Spleen (tissue), 11 donors: Measurements from ENCODE around the gene MPZL1. TPM values are rescaled to one million over a fixed set of nuclear protein-coding genes. Genes with fewer than 3 reads are reported as not detected.

Experiments used
- DNase-seq: peaks from one replicate; pipeline ENCODE4 v3.0.0-alpha.2; 2020
- H3K27ac ChIP-seq, 8 donors: fragments of 200-600 bp; sonication (generic) in 7 of 8; 1 replicate in 4 of 8; 2 replicates in 4 of 8; pipeline versions ENCODE4 v1.5.0 to v1.8.0; 2016 to 2021; ENCODE audit warnings: inconsistent platforms in 4 of 8, mild to moderate bottlenecking in 4 of 8, moderate library complexity in 1 of 8
- H3K27me3 ChIP-seq, 7 donors: fragments of 200-600 bp; sonication (generic) in 6 of 7; replicated peaks in 1 of 7; 1 replicate in 4 of 7; 2 replicates in 3 of 7; pipeline versions ENCODE4 v1.5.0 to v1.8.0; 2016 to 2021; ENCODE audit warnings: inconsistent platforms in 3 of 7, mild to moderate bottlenecking in 1 of 7
- H3K36me3 ChIP-seq, 6 donors: fragments of 200-600 bp; sonication (generic) in 5 of 6; 1 replicate in 4 of 6; 2 replicates in 2 of 6; pipeline versions ENCODE4 v1.5.0 to v1.8.0; 2016 to 2021; ENCODE audit warnings: inconsistent platforms in 2 of 6
- H3K4me1 ChIP-seq, 6 donors: fragments of 200-600 bp; sonication (generic) in 5 of 6; 1 replicate in 3 of 6; 2 replicates in 3 of 6; pipeline versions ENCODE4 v1.5.0 to v1.8.0; 2016 to 2021; ENCODE audit warnings: inconsistent platforms in 3 of 6
- H3K4me3 ChIP-seq, 8 donors: fragments of 200-600 bp; sonication (generic) in 7 of 8; 1 replicate in 4 of 8; 2 replicates in 4 of 8; pipeline versions ENCODE4 v1.5.0 to v1.8.0; 2016 to 2021; ENCODE audit warnings: inconsistent platforms in 4 of 8, mild to moderate bottlenecking in 4 of 8, moderate library complexity in 2 of 8
- H3K9me3 ChIP-seq, 8 donors: fragments of 200-600 bp; sonication (generic) in 7 of 8; 1 replicate in 4 of 8; 2 replicates in 4 of 8; pipeline versions ENCODE4 v1.5.0 to v1.8.0; 2016 to 2021; ENCODE audit warnings: inconsistent platforms in 4 of 8
- POLR2A ChIP-seq, 3 donors: fragments of 450-650 bp; IDR thresholded peaks; one replicate each; pipeline ENCODE4 v1.5.1; 2017; ENCODE audit warnings: antibody characterized with exemption in 3 of 3, mild to moderate bottlenecking in 1 of 3
- POLR2AphosphoS5 ChIP-seq, 3 donors: sonication (generic); formaldehyde crosslinking; IDR thresholded peaks; one replicate each; pipeline ENCODE4 v1.5.1; 2017; ENCODE audit warnings: antibody characterized with exemption in 3 of 3
- WGBS, 5 donors: extraction: QIAGEN DNeasy Blood & Tissue Kit in 3 of 5; methylation state at CpG; one replicate each; pipeline versions ENCODE4 v1.1.5 to v1.1.7; 2013 to 2018; 5-methylcytosine and 5-hydroxymethylcytosine counted together
- intact Hi-C: fragments of 100-400 bp; cut with DNase I; formaldehyde crosslinking; loops from one replicate; pipeline ENCODE4 v1.15.0; 2023; ENCODE audit warnings: low total_unique reads
- polyA plus RNA-seq, 3 donors: library from polyadenylated mRNA; stranded (reverse); fragments of 200-250 nt; gene quantifications; one replicate each; pipeline ENCODE4 v1.2.1, GENCODE V29; 2013
- total RNA-seq, 7 donors: library from RNA; depleted of rRNA in 3 of 7; stranded (reverse); fragments of >200 nt in 3 of 7; fragmentation: NEBNext Ultra II Directional in 4 of 7; extraction: Animal tissue kit (Norgen Biotek cat#: 25700) in 4 of 7; gene quantifications; one replicate each; pipeline versions ENCODE4 v1.1.0 to v1.2.1, GENCODE V29; 2016 to 2021
- TF ChIP-seq, protein P1 (sequence below), 11 experiments: fragments of 200-600 bp in 7 of 11; fragments of 450-650 bp in 4 of 11; sonication (generic) in 4 of 11; IDR thresholded peaks in 8 of 11; conservative IDR thresholded peaks in 3 of 11; 1 replicate in 7 of 11; 2 replicates in 4 of 11; pipeline versions ENCODE4 v1.4.0 to v1.8.0; 2016 to 2021; ENCODE audit warnings: antibody characterized with exemption in 11 of 11, inconsistent platforms in 4 of 11, mild to moderate bottlenecking in 1 of 11
- donor health status: healthy with polysubstance abuse.
- donor health status: DM: no; HTN: no; CAD: no; lungs with moderate emphysema.
- donor health status: DM: no; HTN: no; CAD: no.
- donor health status: Bipolar disorder and iron deficiency.
- donor health status: healthy.
- donor health status: DM: no; HTN: no; CAD: no.
- donor health status: DM: yes; HTN: yes; CAD: no.

MPZL1 gene
- total and polyA plus RNA-seq, 10 donors: 12.0 to 65.8 (median 47.3) TPM

DNA sequence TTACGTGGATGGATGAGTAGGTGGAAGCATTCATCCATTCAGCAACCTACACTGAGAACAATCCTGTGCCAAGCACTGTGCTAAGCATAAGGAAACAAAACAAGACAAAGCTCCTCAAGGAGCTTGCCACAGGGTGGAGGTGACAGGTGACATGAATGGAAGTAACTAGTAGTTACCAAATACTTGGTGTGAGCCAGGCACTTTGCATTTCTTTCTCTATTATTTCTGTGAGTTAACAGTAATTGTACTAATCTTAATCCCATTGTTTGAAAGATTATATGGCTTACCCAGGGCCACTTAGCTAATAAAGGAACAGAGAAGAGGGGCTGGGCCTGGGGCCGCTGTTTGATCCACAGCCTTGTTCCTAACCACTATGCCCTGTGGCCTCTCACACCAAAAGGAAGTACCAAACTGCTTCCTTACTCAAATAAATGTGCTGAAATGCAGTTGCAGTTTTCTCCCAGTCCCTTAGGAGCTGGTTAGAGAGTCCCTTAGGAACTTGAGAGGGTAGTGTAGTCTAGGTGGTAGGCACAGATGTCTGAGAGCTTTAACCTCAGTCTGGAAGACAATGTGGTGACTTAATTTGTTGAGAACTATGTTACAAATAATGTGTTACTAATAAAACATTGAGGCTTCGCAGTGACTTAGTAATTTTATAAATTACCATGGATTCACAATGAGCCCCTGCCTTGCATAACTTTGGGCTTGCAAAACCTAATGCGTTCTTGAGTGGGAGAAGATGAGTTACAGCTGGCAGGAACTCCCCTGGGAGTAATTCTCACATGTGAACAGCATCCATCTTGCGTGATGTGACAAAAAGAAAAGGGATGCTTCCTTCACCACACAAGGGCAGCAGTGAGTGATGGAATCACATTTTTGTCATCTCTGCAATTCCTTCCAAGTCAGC lies 69.8 kb downstream of the MPZL1 start:
- TF ChIP-seq POLR2AphosphoS5 (IDR thresholded peaks at IDR 0.05) (peak in 1 of 3 donors; percentile 33), POLR2A (IDR thresholded peaks at IDR 0.05) (no peak)
- TF ChIP-seq, protein P1, sequence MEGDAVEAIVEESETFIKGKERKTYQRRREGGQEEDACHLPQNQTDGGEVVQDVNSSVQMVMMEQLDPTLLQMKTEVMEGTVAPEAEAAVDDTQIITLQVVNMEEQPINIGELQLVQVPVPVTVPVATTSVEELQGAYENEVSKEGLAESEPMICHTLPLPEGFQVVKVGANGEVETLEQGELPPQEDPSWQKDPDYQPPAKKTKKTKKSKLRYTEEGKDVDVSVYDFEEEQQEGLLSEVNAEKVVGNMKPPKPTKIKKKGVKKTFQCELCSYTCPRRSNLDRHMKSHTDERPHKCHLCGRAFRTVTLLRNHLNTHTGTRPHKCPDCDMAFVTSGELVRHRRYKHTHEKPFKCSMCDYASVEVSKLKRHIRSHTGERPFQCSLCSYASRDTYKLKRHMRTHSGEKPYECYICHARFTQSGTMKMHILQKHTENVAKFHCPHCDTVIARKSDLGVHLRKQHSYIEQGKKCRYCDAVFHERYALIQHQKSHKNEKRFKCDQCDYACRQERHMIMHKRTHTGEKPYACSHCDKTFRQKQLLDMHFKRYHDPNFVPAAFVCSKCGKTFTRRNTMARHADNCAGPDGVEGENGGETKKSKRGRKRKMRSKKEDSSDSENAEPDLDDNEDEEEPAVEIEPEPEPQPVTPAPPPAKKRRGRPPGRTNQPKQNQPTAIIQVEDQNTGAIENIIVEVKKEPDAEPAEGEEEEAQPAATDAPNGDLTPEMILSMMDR (IDR thresholded peaks at IDR 0.05 in 8 of 11, conservative IDR thresholded peaks at IDR 0.05 in 3 of 11): no peak
- WGBS, 5 donors: 40 to 64% (median 57%) methylated on average over 5 of the region's 5 CpGs
- Histone ChIP-seq H3K4me1 (peaks cover 0 to 25% (median 4%) of the 10 kb centered on the region in 6 donors), H3K9me3 (no peaks in the 10 kb centered on the region), H3K27ac (peak overlapping the region in 6 of 8 donors; percentile 0 to 57 (median 24)), H3K27me3 (no peaks in the 10 kb centered on the region), H3K4me3 (no peak overlapping the region), H3K36me3 (peaks cover 0 to 47% (median 10%) of the 10 kb centered on the region in 6 donors)
- intact Hi-C loops: no loop called here
- DNase-seq: no peak

DNA sequence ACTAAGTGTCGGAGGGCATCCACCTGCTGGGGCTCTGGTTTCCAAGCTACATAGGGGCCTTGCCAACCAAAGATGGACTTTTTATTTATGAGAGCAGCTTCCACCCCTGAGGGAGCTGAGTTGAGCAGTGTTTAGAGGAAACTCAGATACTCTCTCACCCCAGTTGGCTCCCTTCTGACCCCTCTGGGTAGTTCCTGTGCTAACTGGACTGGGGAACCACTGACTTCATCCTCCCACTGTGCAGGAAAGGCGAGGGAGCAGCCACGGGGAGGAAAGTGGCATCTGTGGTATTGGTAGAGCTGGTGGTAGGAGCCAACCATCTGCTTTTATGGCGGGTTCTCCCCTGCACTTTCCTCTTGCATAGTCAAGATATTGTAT lies 70.4 kb downstream of the MPZL1 start:
- intact Hi-C loops: no loop called here
- Histone ChIP-seq H3K36me3 (peaks cover 0 to 41% (median 10%) of the 10 kb centered on the region in 6 donors), H3K27me3 (no peaks in the 10 kb centered on the region), H3K27ac (peak overlapping the region in 4 of 8 donors; percentile 0 to 36 (median 26)), H3K9me3 (no peaks in the 10 kb centered on the region), H3K4me1 (peaks cover 0 to 29% (median 4%) of the 10 kb centered on the region in 6 donors), H3K4me3 (no peak overlapping the region)
- TF ChIP-seq, protein P1 (IDR thresholded peaks at IDR 0.05 in 8 of 11, conservative IDR thresholded peaks at IDR 0.05 in 3 of 11): no peak
- TF ChIP-seq POLR2A (IDR thresholded peaks at IDR 0.05) (no peak), POLR2AphosphoS5 (IDR thresholded peaks at IDR 0.05) (no peak)
- no peak for DNase-seq
- 76 to 90% (median 84%) methylated on average over 4 of the region's 4 CpGs for WGBS, 5 donors

DNA sequence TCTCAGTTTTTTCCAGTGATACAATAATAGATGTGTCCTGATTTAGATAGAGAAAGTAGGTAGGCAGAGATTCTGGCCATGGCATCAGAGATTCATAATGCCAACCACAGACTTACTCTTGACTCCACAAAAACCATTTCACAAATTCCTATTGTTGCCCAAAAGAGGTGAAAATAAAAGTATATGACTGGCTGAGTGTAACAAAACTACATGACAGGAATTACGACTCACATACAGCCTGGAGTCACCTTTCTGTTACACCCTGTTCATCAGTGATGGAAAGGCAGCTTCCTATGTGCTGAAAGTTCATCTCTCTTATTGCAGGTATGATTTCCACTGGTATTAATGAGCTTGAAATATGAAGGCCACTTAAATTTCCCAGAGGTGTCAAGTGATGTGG lies 72.3 kb downstream of the MPZL1 start:
- Histone ChIP-seq H3K4me1 (peaks cover 0 to 34% (median 4%) of the 10 kb centered on the region in 6 donors), H3K27me3 (no peaks in the 10 kb centered on the region), H3K4me3 (no peak overlapping the region), H3K27ac (no peak overlapping the region), H3K9me3 (no peaks in the 10 kb centered on the region), H3K36me3 (peaks cover 0 to 22% (median 0%) of the 10 kb centered on the region in 6 donors)
- no peak for TF ChIP-seq POLR2A (IDR thresholded peaks at IDR 0.05)
- TF ChIP-seq, protein P1 (IDR thresholded peaks at IDR 0.05 in 8 of 11, conservative IDR thresholded peaks at IDR 0.05 in 3 of 11): no peak
- no peak for TF ChIP-seq POLR2AphosphoS5 (IDR thresholded peaks at IDR 0.05)
- no peak for DNase-seq
- intact Hi-C loops: no loop called here
- WGBS, 5 donors: 93 to 98% (median 95%) methylated on average over 1 of the region's 1 CpG
